ENCODE results near the gene AGMO. TPM values are rescaled to one million over a fixed set of nuclear protein-coding genes. Genes with fewer than 3 reads are reported as not detected.

The AGMO gene
- total RNA-seq, 6 experiments from 2014 or later, result 20.8 to 58.9 (median 33.7) TPM

DNA sequence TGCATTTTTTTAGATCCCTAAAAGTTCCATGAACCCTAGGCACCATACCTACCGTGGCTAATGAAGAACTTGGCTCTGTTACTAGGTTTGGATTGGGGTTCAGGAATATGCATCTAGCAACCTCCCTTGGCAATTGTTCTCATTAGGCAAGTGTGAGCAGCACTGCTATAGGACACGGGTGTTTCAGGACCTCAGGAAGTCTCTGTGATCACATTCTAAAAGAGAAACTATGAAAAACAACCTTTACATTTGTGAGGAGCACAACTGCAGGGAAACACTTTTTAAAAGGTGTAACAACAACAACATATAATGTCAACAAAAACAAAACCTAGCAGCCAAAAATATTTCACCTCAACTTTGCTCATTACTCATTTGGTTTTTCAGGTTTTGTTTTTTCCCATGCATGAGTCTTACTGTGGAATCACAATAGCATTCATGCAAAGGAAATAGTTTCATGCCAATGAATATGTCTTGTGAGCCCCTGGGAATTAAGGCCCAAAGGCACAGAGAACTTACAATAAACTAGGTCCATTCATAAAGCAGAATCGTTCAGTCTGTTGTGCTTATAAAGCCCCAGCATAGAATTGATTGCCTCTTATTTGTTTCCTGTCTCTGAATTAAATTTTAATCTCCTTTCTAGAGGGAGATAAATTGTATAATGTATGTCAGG is 403.5 kb downstream of the AGMO start:
- WGBS (ENCODE audit: insufficient coverage, low coverage, low lambda C conversion rate, missing lambda C conversion rate), result 58% methylated on average over 2 of the region's 3 CpGs
- Histone ChIP-seq H3K4me1 (no peaks in the 10 kb centered on the region), H3K36me3 (no peaks in the 10 kb centered on the region), H3K27me3 (no peaks in the 10 kb centered on the region), H3K4me3 (no peak overlapping the region), H3K9me3 (no peaks in the 10 kb centered on the region), H3K27ac (no peak overlapping the region)
- no peak for TF ChIP-seq POLR2A (IDR thresholded peaks at IDR 0.05)
- TF ChIP-seq, protein P1, sequence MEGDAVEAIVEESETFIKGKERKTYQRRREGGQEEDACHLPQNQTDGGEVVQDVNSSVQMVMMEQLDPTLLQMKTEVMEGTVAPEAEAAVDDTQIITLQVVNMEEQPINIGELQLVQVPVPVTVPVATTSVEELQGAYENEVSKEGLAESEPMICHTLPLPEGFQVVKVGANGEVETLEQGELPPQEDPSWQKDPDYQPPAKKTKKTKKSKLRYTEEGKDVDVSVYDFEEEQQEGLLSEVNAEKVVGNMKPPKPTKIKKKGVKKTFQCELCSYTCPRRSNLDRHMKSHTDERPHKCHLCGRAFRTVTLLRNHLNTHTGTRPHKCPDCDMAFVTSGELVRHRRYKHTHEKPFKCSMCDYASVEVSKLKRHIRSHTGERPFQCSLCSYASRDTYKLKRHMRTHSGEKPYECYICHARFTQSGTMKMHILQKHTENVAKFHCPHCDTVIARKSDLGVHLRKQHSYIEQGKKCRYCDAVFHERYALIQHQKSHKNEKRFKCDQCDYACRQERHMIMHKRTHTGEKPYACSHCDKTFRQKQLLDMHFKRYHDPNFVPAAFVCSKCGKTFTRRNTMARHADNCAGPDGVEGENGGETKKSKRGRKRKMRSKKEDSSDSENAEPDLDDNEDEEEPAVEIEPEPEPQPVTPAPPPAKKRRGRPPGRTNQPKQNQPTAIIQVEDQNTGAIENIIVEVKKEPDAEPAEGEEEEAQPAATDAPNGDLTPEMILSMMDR (IDR thresholded peaks at IDR 0.05), result no peak
- no peak for DNase-seq
- intact Hi-C loops (cut with DNase I), result no loop called here
- no peak for ATAC-seq

Other genes starting within 250 kb of the AGMO start
- under 1 TPM in 5 of 6 experiments, not detected in 1; 0.14 to 0.54 (median 0.33) TPM for gene MEOX2, start 124.7 kb upstream of the AGMO start, total RNA-seq

All from right lobe of liver (tissue), 6 donors.